GM18870 (cell line): ENCODE data around the gene LARP4.
"Not testable (repeated sequence)": the region's sequence is repeated elsewhere in the genome, so short reads cannot be mapped to it uniquely, and the experiment has no call there.

ENCODE experiments used
- ATAC-seq: cut with Tn5 transposase; IDR thresholded peaks from one replicate; pipeline ENCODE4 v1.9.1; 2021; ENCODE audit warnings: moderate library complexity; ENCODE audit not compliant: unreplicated experiment

LARP4 gene

DNA sequence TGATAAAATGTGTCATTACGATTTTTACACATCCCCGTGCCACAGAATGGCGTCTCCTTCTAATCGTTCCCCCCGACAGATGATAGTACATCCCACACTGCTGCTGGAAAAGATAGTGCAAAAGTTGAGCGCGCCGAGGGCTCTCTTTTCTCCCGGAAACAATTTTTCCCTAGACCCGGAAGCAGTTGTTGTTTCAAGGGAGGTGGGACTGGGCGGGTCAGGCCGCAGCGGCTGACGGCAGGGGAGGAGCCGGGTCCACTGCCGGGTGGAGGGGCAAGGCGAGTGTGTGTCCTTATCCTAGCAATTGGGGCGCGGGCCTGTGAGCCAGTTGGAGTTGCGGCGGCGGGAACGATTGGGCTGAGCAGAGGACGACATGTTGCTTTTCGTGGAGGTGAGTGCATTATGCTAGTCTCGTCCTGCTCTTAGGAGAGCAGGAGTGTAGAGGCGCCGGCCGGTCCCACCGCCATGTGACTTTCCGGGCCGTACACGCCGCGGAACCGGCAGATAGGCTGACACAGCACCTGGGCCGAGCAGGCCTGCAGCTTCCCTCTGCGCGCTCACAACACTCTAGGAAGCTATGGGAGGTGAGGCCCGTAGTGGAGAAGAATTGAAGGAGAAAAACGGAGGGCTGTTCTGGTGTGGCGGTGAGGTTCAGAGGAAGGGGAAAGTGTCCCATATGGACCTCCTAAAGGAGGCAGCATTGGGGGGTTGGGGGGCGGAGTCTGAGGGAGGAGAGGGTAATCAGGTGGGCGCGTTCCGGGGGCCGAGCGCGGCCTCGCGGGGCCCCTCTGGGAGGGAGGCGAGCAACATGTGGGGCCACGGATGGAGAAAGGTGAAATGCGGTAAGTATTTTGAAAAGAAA, at the start of gene LARP4:
LARP4 (plus strand) TSS at position 248 of the 862 bp plus-strand sequence; CDS start at position 374, 126 bp downstream.
- peak; percentile 79 for ATAC-seq

DNA sequence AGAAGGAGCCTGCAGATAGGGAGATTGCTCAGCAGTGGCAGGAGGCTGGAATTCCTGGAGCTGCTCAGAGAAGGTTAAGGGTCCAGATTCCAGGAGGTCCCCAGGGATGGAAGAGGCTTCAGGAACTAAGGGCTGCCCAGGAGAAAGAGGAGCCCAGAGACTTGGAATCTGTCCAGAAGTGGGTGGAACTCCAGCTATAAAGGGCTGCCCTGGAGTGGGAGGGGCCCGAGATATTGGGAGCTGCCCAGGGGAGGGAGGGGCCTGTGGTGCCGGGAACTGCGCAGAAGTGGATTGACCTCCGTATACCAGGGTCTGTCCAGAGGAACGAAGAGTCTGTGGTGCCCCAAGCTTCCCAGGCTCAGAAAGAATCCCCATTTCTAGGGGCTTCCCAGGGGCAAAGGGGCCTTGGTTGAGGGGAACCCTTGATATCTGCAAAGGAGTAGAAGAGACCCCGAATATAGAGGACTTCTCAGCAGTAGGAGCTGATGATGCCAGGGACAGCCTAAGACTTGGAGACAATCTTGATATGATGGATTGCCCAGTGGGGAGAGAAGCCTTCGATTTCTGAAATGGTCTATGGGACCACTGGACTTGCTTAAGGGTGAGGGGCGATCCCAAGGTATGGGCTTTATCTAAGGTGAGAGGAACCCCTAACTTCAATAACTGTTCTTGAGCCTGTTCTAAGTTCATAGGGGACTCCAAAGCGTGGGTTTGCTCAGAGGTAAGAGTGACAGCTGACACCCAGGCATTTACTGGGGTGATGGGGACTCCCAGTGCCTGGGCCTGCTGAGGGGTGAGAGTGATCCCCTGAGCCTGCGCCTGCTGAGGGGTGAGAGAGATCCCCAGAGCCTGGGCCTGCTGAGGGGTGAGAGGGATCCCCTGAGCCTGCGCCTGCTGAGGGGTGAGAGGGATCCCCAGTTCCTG, 49.3 kb upstream of the LARP4 start:
- ATAC-seq, result no peak

DNA sequence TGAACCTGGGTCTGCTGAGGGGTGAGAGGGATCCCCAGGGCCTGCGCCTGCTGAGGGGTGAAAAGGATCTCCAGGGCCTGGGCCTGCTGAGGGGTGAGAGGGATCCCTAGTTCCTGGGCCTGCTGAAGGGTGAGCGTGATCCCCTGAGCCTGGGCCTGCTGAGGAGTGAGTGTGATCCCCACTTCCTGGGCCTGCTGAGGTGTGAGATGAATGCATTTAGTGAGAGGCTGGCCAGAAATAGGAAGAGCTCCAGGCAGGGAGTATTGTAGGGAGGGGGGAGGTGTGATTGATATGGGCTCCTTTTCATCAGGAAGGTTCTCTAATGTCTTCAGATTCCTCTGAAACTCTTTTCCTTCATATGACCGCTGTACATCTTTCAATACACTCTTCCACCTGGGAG, 47.3 kb upstream of the LARP4 start:
- no peak for ATAC-seq

DNA sequence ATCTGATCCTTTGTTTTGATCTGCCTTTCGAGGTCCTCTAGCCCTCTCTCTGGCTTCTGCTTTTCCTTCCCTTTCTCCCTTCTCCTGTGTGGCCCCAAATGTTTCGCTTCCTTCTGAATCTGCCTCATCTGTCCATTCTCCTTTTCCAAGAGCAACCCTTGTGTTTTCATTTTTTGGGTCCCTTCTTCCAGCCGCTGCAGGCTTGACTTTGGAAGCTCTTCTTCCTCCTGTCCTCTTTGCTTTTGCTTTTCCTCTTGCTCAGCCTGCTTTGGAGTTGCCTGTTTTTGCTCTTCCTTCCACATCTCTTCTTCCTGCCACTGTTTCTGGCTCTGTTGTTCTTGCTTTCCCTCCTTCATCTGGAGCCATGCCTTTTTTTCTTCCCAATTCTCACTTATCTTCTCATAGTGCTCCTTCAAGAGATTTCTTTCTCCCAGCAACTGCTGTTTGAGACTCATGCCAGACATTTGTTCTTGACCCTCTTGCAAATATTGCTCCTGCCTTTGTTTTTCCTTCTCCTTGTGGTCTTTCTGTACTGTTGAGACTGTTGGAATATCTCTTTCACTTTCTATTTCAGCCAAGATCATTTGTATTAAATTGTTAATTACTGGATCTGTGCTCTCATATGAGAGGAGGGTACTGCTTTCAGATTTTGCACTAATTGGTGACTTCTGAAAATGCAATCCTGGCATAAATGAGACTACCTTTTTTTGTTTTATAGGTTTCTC, 46.7 kb upstream of the LARP4 start:
- ATAC-seq, result no peak

DNA sequence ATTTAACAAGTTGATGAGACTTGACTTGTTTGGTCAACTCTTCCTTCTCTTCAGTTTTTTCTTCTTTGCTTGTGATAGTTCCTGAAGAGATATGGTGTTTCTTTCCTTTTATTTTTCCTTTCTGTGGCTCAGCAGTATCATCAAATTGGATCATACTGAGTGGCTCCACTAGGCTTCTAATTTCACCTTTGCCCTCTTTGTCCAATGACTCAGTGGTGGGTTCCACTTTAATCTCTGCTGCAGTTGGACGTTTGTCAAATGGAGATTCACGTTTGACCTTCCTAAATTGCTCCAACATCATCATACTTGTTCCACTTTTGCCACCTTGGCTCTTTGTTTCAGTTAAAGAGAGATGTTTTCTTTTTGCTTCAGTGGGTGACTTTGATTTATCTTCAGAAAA, 45.8 kb upstream of the LARP4 start:
- ATAC-seq, result no peak

DNA sequence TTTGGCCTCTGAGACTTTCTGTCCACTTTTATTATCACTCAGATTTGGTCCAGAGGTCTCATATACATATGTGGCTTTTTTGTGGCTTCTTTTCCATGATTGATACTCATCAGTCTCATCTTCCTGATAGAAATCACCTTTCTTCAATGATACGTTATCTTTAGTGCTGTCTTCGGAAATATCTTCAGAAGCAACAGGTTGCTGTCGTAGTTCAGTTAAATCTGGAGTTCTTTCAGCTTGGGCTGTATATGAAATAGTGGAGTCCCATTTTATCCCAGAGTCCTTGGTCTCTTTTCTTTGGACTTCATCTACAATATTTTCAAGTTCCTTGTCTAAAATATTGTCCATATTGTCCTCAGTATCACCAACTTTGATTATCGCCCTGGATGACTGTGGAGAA, 45.3 kb upstream of the LARP4 start:
- ATAC-seq, result no peak

DNA sequence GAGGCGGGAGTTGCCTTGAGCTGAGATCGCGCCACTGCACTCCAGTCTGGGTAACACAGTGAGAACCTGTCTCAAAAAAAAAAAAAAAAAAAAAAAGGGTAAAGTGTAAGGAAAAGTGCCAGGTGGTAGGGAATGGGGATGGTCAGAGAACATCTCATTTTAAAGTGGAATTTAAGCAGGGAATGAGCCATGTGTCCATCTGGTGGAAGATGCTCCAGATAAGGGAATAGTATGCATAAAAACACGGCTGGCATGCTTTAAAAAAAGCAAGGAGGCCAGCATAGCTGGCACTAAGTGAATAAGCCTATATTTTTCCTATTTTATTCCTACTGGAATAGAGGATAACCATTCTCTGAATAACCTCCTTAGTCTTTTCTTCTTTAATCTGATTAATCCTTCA, 38.0 kb upstream of the LARP4 start:
- ATAC-seq, result no peak

DNA sequence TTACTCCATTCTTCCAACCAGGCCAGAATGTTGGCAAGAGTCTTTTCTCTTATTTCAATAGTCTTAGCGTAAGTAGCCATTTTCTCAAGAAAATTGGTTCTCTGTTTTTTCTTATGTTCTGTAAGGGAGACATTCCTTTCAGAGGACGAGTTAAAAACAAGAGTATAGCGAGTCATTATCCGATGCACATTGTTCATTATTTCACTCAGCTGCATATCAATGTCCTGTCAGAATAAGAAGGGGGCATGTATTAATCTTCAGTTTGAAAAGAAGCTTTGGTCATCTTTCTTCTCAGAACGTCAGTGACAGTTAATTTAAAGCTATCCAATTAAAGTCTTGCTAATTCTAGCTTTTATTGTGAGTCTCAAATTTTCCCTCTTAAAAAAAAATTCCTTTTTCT, 37.5 kb upstream of the LARP4 start:
- ATAC-seq, result no peak

DNA sequence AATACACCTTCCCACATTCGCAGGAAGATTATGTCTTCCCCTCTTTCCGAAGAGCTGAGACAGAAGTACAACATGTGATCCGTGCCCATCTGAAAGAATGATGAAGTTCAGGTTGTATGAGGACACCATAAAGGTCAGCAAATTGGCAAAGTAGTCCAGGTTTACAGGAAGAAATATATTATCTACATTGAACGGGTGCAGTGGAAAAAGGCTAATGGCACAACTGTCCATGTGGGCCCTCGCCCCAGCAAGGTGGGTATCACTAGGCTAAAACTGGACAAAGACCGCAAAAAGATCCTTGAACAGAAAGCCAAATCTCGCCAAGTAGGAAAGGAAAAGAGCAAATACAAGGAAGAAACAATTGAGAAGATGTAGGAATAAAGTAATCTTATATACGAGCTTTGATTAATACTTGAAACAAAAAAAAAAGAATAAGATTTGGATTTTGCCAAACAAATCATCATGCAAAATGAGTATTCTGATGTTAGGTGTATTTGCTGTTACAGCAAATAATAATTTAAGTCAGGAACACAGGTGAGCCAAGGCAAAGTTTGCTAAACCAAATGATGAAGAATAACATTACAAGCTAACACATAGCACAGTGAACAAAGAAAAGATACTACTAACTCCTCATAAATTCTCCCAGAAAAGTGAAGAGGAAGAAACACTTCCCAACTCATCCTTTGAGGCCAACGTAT, 34.8 kb upstream of the LARP4 start:
- no peak for ATAC-seq

DNA sequence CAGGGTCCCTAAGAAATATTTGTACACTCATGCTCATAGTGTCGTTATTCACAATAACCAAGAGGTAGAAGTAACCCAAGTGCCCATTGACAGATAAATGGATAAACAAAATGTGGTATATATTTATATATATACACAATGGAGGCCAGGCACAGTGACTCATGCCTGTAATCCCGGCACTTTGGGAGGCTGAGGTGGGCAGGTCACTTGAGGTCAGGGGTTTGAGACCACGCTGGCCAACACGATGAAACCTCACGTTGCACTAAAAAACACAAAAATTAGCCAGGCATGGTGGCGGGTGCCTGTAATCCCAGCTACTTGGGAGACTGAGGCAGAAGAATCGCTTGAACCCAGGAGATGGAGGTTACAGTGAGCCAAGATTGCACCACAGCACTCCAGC, 30.0 kb upstream of the LARP4 start:
- not testable (repeated sequence) for ATAC-seq

DNA sequence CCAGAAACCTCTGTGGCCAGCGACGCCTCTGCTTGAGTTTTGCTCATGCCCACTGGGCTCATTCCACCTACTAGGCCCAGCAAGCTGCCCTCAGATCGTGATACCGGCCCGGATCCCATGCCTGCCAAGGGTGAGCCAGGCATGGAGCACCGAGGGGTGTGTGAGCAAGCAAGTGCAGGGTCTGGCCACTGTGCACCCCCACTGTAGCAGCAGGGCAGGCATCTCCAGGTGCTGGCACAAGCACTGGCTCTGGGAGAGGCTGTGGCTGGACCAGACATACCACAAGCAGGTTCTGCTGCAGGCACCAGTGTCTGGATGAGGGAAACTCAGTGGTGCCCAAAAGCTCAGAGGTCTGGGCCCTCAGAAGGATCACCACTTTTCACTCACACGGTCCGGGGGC, 24.9 kb upstream of the LARP4 start:
- no peak for ATAC-seq

DNA sequence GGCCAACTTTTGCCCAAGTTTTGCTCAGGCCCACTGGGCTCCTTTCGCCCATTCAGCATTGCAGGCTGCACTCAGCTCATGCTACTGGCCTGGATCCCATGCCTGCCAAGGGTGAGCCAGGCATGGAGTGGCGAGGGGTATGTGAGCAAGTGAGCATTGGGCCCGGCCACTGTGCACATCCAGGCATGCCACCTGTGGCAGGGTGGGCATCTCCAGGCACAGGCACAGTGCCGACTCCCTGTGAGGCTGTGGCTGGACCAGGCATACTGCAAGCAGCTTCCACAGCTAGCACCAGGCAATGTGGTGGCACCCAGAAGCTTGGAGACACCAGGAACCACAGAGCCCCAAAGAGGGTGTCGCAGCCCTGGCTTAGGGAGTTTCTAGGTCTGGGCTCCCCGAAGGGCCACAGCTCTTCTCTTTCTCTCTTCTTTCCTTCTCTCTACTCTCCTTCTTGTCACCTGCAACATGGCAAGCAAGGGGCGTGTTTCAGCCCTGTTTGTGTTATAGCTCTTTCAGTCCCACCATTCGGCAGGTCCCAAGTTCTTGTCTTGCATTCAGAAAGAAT, 19.8 kb upstream of the LARP4 start:
- no peak for ATAC-seq

DNA sequence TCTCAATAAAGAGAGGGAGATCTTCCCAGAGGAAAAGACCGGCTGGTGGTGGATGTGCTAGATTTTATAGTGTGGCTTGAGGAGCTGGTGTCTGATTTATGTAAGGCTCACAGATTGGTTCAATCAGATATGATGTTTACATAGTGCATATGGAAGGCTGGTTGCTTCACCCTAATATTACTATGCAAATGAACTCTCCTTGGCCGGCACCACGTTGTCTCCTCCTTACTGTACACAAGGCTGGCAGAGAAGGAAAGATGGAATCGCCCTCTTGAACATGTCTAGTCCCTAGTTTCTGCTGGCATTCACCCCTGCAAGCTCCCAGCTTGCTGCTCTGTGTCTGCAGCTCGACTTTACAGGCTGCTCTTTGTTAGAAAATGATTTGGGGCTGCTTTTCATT, 13.2 kb upstream of the LARP4 start:
- ATAC-seq, result no peak

DNA sequence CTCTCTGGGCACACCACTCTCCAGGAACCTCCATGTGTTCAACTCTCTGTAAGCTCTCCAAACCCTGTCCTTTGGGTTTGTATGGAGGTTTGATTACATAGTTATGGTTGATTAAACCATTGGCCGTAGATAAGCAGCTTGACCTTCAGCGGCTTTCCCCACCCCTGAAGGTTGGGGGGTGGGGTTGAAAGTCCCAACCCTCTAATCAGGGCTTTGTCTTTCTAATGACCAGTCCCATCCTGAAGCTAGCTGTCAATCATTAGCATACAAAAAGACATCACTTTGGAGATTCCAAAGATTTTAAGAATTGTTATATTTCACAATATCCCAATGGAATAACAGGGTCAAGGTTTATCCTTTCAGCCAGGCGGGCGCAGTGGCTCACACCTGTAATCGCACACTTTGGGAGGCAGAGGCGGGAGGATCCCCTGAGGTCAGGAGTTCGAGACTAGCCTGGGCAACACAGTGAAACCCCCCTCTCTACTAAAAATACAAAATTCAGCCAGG, 12.7 kb upstream of the LARP4 start:
- no peak for ATAC-seq

DNA sequence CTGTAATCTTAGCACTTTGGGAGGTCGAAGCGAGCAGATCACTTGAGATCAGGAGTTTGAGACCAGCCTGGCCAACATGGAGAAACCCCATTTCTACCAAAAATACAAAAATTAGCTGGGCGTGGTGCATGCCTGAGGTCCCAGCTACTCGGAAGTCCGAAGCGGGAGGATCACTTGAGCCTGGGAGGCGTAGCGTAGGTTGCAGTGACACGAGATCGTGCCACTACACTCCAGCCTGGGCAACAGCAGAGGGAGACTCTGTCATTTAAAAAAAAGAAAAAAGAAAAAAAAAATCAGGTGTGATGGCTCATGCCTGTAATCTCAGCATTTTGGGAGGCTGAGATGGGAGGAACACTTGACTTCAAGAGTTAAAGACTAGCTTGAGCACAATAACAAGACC, 11.9 kb upstream of the LARP4 start:
- not testable (repeated sequence) for ATAC-seq

DNA sequence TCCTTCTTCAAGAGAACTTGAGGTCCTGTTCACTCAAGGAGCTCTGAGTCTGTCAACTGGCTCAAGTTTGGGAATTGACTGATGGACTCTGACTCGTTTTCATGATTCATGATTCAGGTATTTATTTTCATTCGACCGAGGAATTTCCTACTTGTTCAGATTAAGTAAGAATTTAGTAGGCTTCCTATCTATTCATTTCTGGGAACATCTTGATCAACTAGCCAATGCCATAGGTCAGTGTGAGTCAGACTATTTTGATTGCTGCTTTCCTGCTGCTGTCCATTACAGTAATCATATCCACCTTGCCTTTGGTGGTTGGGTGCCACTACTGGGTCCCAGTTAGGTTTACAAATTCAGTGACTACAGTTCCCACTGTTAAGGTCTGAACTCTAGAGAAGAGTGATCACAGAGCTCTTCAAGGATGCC, 10.4 kb upstream of the LARP4 start:
- no peak for ATAC-seq

DNA sequence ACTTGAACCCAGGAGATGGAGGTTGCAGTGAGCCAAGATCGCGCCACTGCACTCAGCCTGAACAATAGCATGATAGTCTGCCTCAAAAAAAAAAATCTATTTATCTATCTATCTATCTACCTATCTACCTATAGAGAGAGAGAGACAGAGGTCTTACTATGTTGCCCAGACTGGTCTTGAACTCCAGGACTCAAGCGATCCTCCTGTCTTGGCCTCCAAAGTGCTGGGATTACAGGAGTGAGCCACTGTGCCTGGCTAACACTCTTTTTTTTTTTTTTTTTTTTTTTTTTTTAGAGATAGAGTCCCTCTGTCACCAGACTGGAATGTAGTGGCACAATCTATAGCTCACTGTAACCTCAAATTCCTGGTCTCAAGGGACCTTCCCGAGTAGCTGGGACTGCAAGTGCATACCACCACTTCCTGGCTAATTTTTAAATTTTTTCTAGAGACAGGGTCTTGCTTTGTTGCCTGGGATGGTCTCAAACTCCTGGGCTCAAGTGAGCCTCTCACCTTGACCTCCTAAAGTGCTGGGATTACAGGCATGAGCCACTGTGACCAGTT, 6.1 kb upstream of the LARP4 start:
- no peak for ATAC-seq

DNA sequence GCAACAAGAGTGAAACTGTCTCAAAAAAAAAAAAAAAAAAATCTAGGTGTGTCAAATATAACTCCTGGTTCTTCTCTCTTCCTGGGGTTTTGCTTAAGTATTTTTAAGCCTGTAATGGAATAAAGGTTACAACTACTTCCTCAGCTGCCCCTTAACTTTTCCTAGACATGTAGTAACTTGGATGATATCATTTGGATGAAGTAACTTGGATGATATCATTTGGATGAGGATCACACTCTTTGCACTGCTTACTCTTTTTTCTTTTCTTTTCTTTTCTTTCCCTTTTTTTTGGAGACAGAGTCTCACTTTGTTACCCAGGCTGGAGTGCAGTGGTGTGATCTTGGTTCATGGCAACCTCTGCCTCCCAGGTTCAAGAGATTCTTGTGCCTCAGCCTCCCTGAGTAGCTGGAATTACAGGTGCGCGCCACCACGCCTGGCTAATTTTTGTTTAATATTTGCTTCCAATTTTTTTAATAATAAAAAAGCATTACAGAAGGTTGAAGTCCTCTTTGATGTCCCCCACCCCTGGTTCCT, 3.5 kb upstream of the LARP4 start:
- ATAC-seq, result no peak

DNA sequence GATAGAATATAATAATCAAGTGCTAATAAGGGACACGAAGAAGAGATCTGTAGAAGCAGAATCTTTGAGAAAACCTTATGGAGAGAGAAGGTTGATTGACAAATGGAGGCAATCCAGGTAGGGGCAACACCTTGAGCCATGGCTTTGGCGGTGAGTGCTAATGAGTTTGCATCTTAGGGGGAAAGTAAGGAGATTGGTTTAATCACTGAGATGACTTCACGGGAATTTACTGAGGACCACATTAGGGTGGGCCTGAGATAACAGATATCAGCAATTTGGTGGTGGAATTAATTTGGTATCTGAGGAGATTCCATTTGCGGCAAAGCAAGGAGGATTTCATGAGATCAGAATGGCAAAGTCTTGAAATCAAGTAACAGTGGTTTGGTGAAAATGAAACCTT, 1.8 kb upstream of the LARP4 start:
- no peak for ATAC-seq
